Stimulated activated CD4-positive, alpha-beta T cell treated with anti-CD3 and anti-CD28 coated beads, Interleukin-15, amount 100 ng/mL, for 24 hours (primary cell): ENCODE data around the gene GFI1B.
"Not testable (repeated sequence)": the region's sequence is repeated elsewhere in the genome, so short reads cannot be mapped to it uniquely, and the experiment has no call there.

Experiments used
- DNase-seq: peaks from one replicate; pipeline ENCODE4 v3.0.0-alpha.2; 2020

Gene GFI1B

GRCh38 chr9:132970324-132971062 lies 8.0 kb upstream of the GFI1B start:
- DNase-seq: no peak

DNA sequence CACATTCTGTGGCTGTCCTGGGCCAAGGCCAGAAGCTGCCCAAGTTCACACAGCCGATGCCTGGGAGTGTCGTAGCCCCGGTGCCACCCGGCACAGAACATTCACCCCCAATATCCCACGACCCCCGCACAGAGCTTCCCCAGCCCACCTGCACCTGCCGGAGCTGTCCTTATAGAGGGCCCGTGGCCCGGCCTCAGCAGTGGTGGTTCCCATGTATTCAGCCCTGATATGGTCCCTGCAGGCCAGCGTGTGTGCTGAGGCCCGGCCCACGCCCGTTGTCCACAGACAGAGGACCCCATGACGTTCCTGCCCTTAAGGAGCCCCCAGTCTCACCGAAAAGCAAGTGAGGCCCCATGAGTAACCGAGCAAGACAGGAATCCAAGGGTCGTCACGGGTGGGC lies 5.3 kb upstream of the GFI1B start:
- no peak for DNase-seq

- peak; percentile 36 for DNase-seq
Measured at GRCh38 chr9:132973713-132974112, 4.8 kb upstream of the GFI1B start.

- DNase-seq: no peak
Measured at GRCh38 chr9:132975961-132976360, 2.5 kb upstream of the GFI1B start.

DNA sequence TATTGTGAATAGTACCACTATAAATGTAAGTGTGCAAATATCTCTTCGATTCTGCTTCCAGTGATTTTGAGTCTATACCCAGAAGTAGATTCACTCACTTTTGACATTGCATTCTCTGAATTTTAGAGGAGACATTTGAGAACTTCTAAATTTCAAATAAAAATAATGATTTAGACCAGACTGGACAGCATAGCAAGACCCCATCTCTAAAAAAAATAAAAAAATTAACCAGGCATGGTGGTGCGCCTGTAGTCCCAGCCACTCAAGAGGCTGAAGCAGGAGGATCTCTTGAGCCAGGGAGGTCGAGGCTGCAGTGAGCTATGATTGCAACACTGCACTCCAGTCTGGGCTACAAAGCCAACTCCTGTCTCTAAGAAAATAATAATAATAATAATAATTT lies 1.9 kb upstream of the GFI1B start:
- DNase-seq: no peak

DNA sequence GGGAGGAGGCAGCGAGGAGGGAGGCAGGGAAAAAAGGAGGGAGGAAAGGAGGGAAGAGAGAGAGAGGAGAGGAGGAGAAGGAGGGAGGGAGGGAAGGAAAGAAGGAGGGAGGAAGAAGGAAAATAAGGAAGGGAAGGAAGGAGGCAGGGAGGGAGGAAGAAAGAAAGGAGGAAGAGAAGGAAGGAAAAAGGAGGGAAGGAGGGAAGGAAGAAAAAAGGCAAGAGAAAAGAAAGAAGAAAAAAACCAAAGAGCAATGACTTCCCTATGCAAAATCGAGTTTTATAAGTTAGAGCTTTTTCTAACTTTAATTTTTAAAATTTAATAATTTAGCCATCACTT lies 413 bp upstream of the GFI1B start:
- DNase-seq: no peak

DNA sequence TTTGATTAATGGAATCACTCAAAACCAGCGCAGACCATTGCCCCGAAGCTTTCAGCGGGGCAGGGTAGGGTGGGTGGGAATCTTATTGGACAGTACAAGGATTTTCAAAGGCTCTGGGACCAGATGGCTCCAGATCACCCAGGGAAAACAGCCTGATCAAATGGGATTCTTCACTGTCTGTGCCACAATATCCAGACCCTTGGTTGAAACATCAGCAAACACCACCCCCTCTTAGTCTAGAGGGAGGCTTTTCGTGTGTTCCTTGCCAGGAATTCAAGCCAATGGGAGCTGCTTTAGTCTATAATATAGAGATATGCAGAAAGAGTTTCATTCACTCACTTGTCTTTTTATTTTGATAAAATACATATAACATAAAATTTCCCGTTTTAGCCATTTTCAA lies 1.7 kb downstream of the GFI1B start:
- DNase-seq: no peak

GRCh38 chr9:132982458-132982857 lies 4.0 kb downstream of the GFI1B start:
- DNase-seq: no peak

GRCh38 chr9:132983491-132984201 lies 5.2 kb downstream of the GFI1B start:
- no peak for DNase-seq

DNA sequence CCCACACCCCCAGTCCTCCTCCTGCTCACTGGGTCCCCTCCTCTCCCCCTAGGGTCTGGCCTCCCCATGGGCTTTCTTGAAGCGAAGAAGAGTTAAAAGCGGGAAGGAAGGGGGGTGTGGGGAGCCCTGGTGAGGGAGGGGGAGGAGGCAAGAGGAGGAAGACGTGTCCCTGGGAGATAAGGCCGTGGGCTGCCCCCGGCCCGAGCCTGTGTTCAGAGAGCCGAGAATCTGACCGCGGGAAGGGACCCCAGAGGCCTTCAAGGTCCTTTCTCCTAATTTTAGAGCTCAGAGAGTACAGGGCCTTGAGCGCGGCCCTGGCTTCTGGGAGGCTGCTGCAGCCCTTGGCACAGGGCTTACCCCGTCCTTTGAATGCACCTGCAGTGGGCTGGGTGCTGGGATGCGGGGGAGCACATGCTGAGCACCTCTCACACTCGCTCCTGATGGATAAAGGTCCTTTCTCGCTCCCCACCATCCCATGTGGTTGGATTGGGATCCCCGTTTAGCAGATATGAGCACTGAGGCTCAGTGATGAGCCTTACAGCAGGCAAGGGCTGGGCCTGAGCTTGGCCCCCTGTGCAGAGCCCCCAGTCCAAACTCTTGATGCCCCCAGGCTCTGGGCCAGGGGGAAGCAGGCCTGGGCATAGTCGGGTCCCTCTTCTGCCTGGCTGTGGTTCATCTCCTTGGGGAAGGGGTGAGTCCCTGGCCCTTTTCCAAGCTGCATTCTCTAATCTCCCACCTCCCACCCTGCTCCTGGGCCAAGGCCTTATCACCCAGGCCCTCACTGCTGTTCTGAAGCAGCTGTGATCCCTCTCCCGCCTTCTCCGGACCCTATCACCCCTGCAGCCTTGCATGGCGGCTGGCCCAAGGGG lies 5.9 kb downstream of the GFI1B start:
- no peak for DNase-seq

GRCh38 chr9:132985071-132985350 lies 6.5 kb downstream of the GFI1B start:
- DNase-seq: no peak

DNA sequence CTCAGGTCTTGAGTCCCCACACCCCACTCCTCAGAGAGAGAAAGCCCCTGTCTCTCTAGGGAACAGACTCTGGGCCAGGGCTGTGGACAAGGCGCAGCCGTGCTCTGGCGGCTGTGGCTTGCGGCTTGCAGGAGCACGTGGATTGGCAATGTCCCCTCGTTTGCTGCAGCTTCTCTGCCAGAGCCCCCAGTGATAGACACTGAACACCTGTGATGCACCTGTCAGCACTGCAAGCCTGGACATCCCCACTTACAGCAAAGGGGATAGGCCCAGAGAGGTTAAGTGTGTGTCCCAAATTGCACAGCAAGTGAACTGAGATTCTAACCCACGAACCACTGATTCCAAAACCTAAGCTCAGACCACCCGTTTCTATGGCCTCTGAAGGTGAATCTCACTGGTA lies 7.0 kb downstream of the GFI1B start:
- DNase-seq: no peak

DNA sequence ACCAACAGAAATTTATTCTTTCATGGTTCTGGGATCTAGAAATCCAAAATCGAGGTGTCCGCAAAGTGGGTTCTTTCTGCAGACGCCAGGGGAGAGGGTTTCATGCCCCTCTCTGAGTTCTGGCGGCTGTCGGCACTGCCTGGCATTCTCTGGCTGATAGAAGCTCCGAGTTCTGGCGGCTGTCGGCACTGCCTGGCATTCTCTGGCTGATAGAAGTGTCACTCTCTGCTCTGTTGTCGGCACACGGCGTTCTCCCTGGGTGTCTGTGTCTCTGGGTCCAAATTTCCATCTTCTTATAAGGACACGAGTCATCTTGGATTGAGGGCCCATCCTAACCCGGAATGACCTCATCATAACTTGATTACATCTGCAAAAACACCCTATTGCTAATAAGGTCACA lies 7.6 kb downstream of the GFI1B start:
- no peak for DNase-seq

DNA sequence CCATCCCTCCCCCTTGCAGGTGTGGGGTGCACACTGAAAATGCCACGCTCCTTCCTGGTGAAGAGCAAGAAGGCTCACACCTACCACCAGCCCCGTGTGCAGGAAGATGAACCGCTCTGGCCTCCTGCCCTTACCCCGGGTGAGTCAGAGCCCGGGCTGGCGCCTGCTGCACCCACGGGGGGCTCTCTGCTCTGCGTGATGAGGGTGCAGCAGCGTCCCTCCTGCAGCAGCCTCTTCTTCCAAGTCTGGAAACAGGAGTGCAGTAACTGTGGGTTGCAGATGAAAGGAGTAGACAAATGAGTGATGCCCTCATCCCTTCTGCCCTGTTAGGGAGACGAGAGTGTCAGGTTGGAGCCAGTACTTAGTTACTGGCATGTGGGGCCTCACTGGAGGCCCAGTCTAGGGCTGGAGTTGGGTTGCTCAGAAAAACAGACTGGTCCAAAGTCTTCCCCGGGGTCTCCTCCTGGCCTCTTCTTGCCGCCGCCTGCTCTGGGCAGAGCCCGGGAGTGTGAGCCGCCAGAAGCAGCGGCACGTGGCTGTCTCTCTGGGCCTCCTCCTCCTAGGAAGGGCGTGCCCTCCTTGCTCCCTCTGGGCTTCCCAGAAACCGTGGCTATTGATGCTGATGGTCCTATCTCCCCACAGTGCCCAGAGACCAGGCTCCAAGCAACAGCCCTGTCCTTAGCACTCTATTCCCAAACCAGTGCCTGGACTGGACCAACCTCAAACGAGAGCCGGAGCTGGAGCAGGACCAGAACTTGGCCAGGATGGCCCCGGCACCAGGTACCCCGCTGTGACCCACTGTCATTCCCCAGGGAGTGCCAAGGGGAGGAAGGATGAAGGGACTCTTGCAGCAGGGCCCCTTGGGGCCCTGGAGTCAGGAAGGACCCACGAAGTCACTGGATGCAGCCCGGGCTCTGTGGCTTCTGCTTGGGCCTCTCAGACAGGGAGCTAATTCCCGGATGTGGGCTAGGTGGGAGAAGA lies 8.4 kb downstream of the GFI1B start:
- DNase-seq: no peak

- no peak for DNase-seq
Measured at GRCh38 chr9:132988244-132989013, 9.9 kb downstream of the GFI1B start.

DNA sequence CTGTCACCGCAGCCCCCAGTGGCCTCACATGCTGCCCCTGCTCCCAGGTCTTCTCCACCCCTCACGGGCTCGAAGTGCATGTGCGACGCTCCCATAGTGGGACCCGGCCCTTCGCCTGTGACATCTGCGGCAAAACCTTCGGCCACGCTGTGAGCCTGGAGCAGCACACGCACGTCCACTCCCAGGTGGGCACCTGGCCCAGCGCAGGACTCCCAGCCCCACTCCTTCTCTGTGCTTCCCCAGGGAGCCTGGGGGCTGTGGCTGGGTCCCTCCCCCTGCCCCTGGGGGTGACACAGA lies 10.5 kb downstream of the GFI1B start:
- DNase-seq: no peak

- no peak for DNase-seq
Measured at GRCh38 chr9:132989414-132989996, 11.0 kb downstream of the GFI1B start.

DNA sequence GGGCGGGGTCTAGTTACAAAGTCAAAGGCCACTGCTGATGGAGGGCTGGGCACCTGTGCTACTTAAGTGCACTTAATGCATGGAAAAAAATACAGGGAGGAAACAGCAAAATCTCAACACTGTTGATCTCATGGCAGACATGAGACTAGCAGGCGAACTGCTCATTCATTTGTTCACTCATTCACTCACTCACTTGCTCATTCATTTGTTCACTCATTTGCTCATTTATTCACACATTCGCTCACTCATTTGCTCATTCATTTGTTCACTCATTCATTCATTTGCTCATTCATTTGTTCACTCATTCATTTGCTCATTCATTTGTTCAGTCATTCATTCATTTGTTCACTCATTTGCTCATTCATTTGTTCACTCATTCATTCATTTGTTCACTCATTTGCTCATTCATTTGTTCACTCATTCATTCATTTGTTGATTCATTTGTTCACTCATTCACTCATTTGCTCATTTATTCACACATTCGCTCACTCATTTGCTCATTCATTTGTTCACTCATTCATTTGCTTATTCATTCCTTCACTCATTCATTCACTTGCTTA lies 11.6 kb downstream of the GFI1B start:
- DNase-seq: not testable (repeated sequence)

GRCh38 chr9:132990781-132991180 lies 12.3 kb downstream of the GFI1B start:
- no peak for DNase-seq

DNA sequence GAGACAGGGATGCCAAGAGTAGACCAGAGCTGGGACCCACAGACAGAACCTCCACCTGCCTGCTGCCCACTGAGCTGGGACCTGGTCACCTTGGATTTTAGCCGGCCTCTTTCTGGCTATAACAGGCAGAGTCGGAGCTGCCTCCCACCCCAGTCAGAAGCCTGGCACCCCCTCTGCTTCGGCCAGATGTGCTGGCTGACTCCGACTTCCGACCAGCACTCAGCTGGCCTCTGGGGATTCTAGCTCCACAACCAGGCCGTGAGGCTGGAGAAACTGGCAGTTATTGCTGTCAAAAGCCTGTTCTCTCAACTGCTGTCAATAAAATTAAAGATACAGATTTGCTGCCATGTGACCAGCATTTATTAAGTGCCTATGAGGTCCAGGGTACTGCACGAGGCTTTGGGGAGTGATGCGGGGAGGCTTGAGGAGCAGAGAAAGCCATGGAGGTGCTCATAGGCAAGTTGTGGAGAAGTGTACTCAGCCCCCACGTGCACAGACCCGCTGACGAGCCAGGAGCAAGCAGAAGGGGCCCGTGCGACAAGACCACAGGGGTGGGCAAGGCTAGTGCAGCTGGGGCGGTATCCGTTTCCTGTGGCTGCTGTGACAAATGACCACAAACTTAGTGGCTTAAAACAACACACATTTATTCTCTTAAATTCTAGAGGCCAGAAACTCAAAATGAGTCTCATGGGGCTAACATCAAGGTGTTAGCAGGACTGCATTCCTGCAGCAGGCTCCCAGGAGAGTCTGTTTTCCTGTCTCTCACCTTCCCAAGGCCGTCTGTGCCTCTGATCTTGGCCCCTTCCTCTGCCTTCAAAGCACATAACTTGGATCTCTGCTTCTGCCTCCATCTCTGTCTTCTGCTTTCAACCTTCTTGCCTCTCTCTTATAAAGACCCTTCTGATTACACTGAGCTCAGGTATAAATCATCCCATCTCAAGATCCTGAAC lies 13.1 kb downstream of the GFI1B start:
- no peak for DNase-seq
